A549 (cell line): ENCODE measurements around the gene SSH3. TPM values are rescaled to one million over a fixed set of nuclear protein-coding genes. Genes with fewer than 3 reads are reported as not detected.

Experiments used
- ATAC-seq, 2 experiments: fragments of 200-7000 bp in 1 of 2; fragments of >200 bp in 1 of 2; cut with Nextera tagmentation in 1 of 2; cut with Tn5 transposase in 1 of 2; 3 replicates each; pipeline versions ENCODE4 v1.8.0 to v1.9.1; 2018 to 2020; ENCODE audit warnings: mild to moderate bottlenecking in 1 of 2, moderate library complexity in 1 of 2
- CTCF ChIA-PET: fragments of 300-600 bp; sonication (Branson Sonifier 250); formaldehyde crosslinking; extraction: SDS; loops from one replicate; lab custom pipeline; 2021; ENCODE audit warnings: antibody characterized with exemption, inconsistent platforms; lab: Yijun Ruan, JAX
- POLR2A ChIA-PET: fragments of 350-600 bp; formaldehyde crosslinking; extraction: SDS; loops from one replicate; lab custom pipeline; 2021; ENCODE audit warnings: antibody characterized with exemption, inconsistent platforms; lab: Yijun Ruan, JAX
- DNase-seq, 2 experiments: peaks; one replicate each; pipeline versions ENCODE4 v3.0.0 to v3.0.0-alpha.2; 2011 to 2016; ENCODE audit warnings: low read depth in 1 of 2, low spot score in 1 of 2
- FAIRE-seq: peaks from 2 replicates; lab custom pipeline; 2011; peaks lifted over from hg19 to GRCh38; lab: Jason Lieb, UNC
- H3K27ac ChIP-seq, 2 experiments: fragments of >200 bp; sonication (Bioruptor Twin); formaldehyde crosslinking; 3 replicates each; pipeline ENCODE4 v1.5.1; 2016 to 2017
- H3K4me1 ChIP-seq: fragments of >200 bp; sonication (Bioruptor Twin); formaldehyde crosslinking; 3 replicates; pipeline ENCODE4 v1.6.1; 2016
- H3K4me2 ChIP-seq: fragments of >200 bp; sonication (Bioruptor Twin); formaldehyde crosslinking; 3 replicates; pipeline ENCODE4 v1.6.1; 2016
- H3K4me3 ChIP-seq: fragments of >200 bp; sonication (Bioruptor Twin); formaldehyde crosslinking; 3 replicates; pipeline ENCODE4 v1.5.1; 2016
- H3K9me3 ChIP-seq: fragments of >200 bp; sonication (Bioruptor Twin); formaldehyde crosslinking; 3 replicates; pipeline ENCODE4 v1.6.1; 2016
- ATOH8 ChIP-seq: fragments of 250-450 bp; sonication (Bioruptor Pico); IDR thresholded peaks from 2 replicates; pipeline ENCODE4 v1.5.0; 2020; ENCODE audit warnings: low read depth, mild to moderate bottlenecking, moderate library complexity
- EHMT2 ChIP-seq: fragments of 200-600 bp; sonication (generic); IDR thresholded peaks from 2 replicates; pipeline ENCODE4 v1.6.1; 2016; ENCODE audit warnings: antibody characterized with exemption, low read depth, mild to moderate bottlenecking, moderate library complexity
- FOSB ChIP-seq: fragments of 250-450 bp; sonication (Bioruptor Pico); IDR thresholded peaks from 2 replicates; pipeline ENCODE4 v1.5.0; 2020; ENCODE audit warnings: mild to moderate bottlenecking, moderate library complexity
- HOXB5 ChIP-seq: fragments of 250-450 bp; sonication (Bioruptor Pico); IDR thresholded peaks from 2 replicates; pipeline ENCODE4 v1.5.0; 2020; ENCODE audit warnings: mild to moderate bottlenecking, moderate library complexity
- JUN ChIP-seq, 2 experiments: fragments of >200 bp; sonication (Bioruptor Twin); formaldehyde crosslinking; IDR thresholded peaks; 2 replicates in 1 of 2; 3 replicates in 1 of 2; pipeline ENCODE4 v1.6.1; 2016 to 2017
- JUNB ChIP-seq: fragments of >200 bp; sonication (Bioruptor Twin); formaldehyde crosslinking; IDR thresholded peaks from 2 replicates; pipeline ENCODE4 v1.6.1; 2016
- MAFK ChIP-seq: fragments of 450-650 bp; IDR thresholded peaks from 2 replicates; pipeline ENCODE4 v1.6.1; 2014; ENCODE audit not compliant: partially characterized antibody
- MAX ChIP-seq: IDR thresholded peaks from 2 replicates; pipeline ENCODE4 v1.6.1; 2012
- MAZ ChIP-seq: fragments of 150-350 bp; IDR thresholded peaks from 2 replicates; pipeline ENCODE4 v1.6.1; 2014; ENCODE audit warnings: antibody characterized with exemption, low read depth, low read length, borderline replicate concordance
- PHF8 ChIP-seq: fragments of 200-600 bp; sonication (generic); IDR thresholded peaks from 2 replicates; pipeline ENCODE4 v1.6.1; 2016; ENCODE audit warnings: low read depth, mild to moderate bottlenecking, antibody characterized with exemption, moderate library complexity, borderline replicate concordance
- POLR2A ChIP-seq: IDR thresholded peaks from 2 replicates; pipeline ENCODE4 v1.6.1; 2012; ENCODE audit warnings: mild to moderate bottlenecking, low read length
- RARB ChIP-seq: fragments of 250-450 bp; sonication (Bioruptor Pico); IDR thresholded peaks from 2 replicates; pipeline ENCODE4 v1.8.0; 2021; ENCODE audit warnings: mild to moderate bottlenecking, moderate library complexity
- SMC3 ChIP-seq: fragments of >200 bp; sonication (Bioruptor Twin); formaldehyde crosslinking; IDR thresholded peaks from 3 replicates; pipeline ENCODE4 v1.6.1; 2018; ENCODE audit warnings: inconsistent platforms
- SREBF2 ChIP-seq: fragments of 450-650 bp; IDR thresholded peaks from 2 replicates; pipeline ENCODE4 v1.6.1; 2014; ENCODE audit warnings: mild to moderate bottlenecking, moderate library complexity
- ZNF302 ChIP-seq: fragments of 250-450 bp; sonication (Bioruptor Pico); IDR thresholded peaks from 2 replicates; pipeline ENCODE4 v1.9.0; 2021; ENCODE audit warnings: inconsistent platforms, mild to moderate bottlenecking, moderate library complexity
- WGBS: methylation state at CpG from one replicate; pipeline ENCODE4 v1.1.6; 2017; ENCODE audit errors: missing lambda C conversion rate; 5-methylcytosine and 5-hydroxymethylcytosine counted together
- polyA minus RNA-seq: library from RNA; depleted of rRNA, polyadenylated mRNA; stranded (reverse); fragments of >200 nt; gene quantifications from 2 replicates; pipeline ENCODE4 v1.2.3, GENCODE V29; 2011; rRNA and poly(A)+ RNA removed
- polyA plus RNA-seq, 4 experiments: library from polyadenylated mRNA; depleted of rRNA in 3 of 4; stranded (reverse); fragments of >200 nt; fragmentation: RNase III in 1 of 4; extraction: RNeasy Plus Mini Kit Qiagen cat#74134 plus additional on column Dnase treatment in 1 of 4; gene quantifications; 2 replicates in 3 of 4; 3 replicates in 1 of 4; pipeline ENCODE4 v1.2.3, GENCODE V29; 2011 to 2017
- TF ChIP-seq, protein P1 (sequence below): fragments of 450-650 bp; IDR thresholded peaks from 2 replicates; pipeline ENCODE4 v1.6.1; 2014; ENCODE audit warnings: antibody characterized with exemption

The SSH3 gene, protein sequence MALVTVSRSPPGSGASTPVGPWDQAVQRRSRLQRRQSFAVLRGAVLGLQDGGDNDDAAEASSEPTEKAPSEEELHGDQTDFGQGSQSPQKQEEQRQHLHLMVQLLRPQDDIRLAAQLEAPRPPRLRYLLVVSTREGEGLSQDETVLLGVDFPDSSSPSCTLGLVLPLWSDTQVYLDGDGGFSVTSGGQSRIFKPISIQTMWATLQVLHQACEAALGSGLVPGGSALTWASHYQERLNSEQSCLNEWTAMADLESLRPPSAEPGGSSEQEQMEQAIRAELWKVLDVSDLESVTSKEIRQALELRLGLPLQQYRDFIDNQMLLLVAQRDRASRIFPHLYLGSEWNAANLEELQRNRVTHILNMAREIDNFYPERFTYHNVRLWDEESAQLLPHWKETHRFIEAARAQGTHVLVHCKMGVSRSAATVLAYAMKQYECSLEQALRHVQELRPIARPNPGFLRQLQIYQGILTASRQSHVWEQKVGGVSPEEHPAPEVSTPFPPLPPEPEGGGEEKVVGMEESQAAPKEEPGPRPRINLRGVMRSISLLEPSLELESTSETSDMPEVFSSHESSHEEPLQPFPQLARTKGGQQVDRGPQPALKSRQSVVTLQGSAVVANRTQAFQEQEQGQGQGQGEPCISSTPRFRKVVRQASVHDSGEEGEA
- polyA plus RNA-seq (2011; rRNA removed) (13.7 and 13.9 TPM in 2 replicates), polyA plus RNA-seq (2017; fragmentation: RNase III; extraction: RNeasy Plus Mini Kit Qiagen cat#74134 plus additional on column Dnase treatment) (18.6 to 24.1 TPM (median 23.8 TPM) in 3 replicates), polyA minus RNA-seq (11.2 TPM in 2 replicates)
- 16.4 and 20.2 TPM in 2 replicates for polyA plus RNA-seq (2012; cell fraction: cytosol; rRNA removed)
- 66.0 and 81.7 TPM in 2 replicates for polyA plus RNA-seq (2012; cell fraction: nucleus; rRNA removed)

GRCh38 chr11:67303132-67303834 lies at the start of gene SSH3:
Gene SSH3, plus strand, starts transcription at chr11:67303530. Its CDS starts 96 bp downstream, at chr11:67303626.
- WGBS = 0% methylated on average over 8 of the region's 65 CpGs
- FAIRE-seq (no peak), DNase-seq (peak; percentile 71 to 74), ATAC-seq (peak; percentile 85 to 91)
- Histone ChIP-seq H3K4me1 (peaks cover 22% of the 10 kb centered on the region; the same call in 2 of the 3 replicates), H3K4me2 (peak within 1 kb of the TSS; percentile 94), H3K27ac (peak within 1 kb of the TSS; percentile 93 to 94), H3K9me3 (no peaks in the 10 kb centered on the region), H3K4me3 (peak within 1 kb of the TSS; percentile 93)
- ChIA-PET POLR2A (interaction anchor here (0.9 to 1.6 kb wide), 4 partner anchors 8 to 15 kb away, joined by 3 to 13 read pairs (median 6); partner anchors contain the start of gene ANKRD13D), CTCF (interaction anchor here (0.6 to 7.1 kb wide), 13 partner anchors 13 to 208 kb away, joined by 3 to 42 read pairs (median 5); partner anchors contain the start of gene ANKRD13D)
- peak; percentile 65 for TF ChIP-seq POLR2A
- peak; percentile 72 for TF ChIP-seq PHF8
- no peak for TF ChIP-seq MAFK
- TF ChIP-seq MAX = peak; percentile 29; the same call in 1 of the 2 replicates
- TF ChIP-seq JUN (IDR thresholded peaks at IDR 0.05) = peak in 1 of 2 experiments; percentile 76; a peak in 2 of 5 replicates
- TF ChIP-seq ZNF302 (CRISPR knock-in tag) = no peak

GRCh38 chr11:67253872-67254624 lies 49.3 kb upstream of the SSH3 start:
- POLR2A ChIA-PET = interaction anchor here (1.2 kb wide), 1 partner anchor 14 kb away, joined by 7 read pairs; no protein-coding TSS in a partner anchor
- H3K27ac ChIP-seq = no peak overlapping the region
- CTCF ChIA-PET = interaction anchor here (0.7 to 5.9 kb wide), 15 partner anchors 9 to 231 kb away, joined by 3 to 90 read pairs (median 4); partner anchors contain the start of gene SYT12
- 90% methylated on average over 14 of the region's 14 CpGs for WGBS
- no peak for TF ChIP-seq JUNB
- no peak for TF ChIP-seq HOXB5 (CRISPR knock-in tag)
- TF ChIP-seq RARB (CRISPR knock-in tag) = no peak
- no peak for TF ChIP-seq ATOH8
- TF ChIP-seq, protein P1, sequence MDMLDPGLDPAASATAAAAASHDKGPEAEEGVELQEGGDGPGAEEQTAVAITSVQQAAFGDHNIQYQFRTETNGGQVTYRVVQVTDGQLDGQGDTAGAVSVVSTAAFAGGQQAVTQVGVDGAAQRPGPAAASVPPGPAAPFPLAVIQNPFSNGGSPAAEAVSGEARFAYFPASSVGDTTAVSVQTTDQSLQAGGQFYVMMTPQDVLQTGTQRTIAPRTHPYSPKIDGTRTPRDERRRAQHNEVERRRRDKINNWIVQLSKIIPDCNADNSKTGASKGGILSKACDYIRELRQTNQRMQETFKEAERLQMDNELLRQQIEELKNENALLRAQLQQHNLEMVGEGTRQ = no peak
- no peak for TF ChIP-seq EHMT2
- no peak for TF ChIP-seq SREBF2
- TF ChIP-seq FOSB = no peak
- no peak for TF ChIP-seq MAZ
- TF ChIP-seq POLR2A = no peak
- TF ChIP-seq SMC3 = no peak
- no peak for TF ChIP-seq PHF8
- no peak for FAIRE-seq
- H3K4me3 ChIP-seq = no peak overlapping the region
- no peak overlapping the region for H3K4me2 ChIP-seq
- no peaks in the 10 kb centered on the region for H3K4me1 ChIP-seq
- no peak for DNase-seq
- no peak for ATAC-seq
- no peaks in the 10 kb centered on the region for H3K9me3 ChIP-seq
